Middle frontal gyrus (tissue), 1 donor: ENCODE data around the gene APOBR.
"Not testable (repeated sequence)": the region's sequence is repeated elsewhere in the genome, so short reads cannot be mapped to it uniquely, and the experiment has no call there.

ENCODE experiments used
- DNase-seq: peaks from one replicate; pipeline ENCODE4 v3.0.0-alpha.2; 2015; ENCODE audit warnings: low spot score; ENCODE audit errors: extremely low spot score

APOBR gene

GRCh38 chr16:28527100-28527785 is 32.8 kb downstream of the APOBR start:
- not testable (repeated sequence) for DNase-seq

- DNase-seq: no peak
Measured at GRCh38 chr16:28527985-28528384, 33.5 kb downstream of the APOBR start.

- no peak for DNase-seq
Measured at GRCh38 chr16:28528463-28528867, 34.0 kb downstream of the APOBR start.

- DNase-seq: no peak
Measured at GRCh38 chr16:28529124-28529523, 34.7 kb downstream of the APOBR start.

- no peak for DNase-seq
Measured at GRCh38 chr16:28531777-28532744, 37.6 kb downstream of the APOBR start.

- DNase-seq: no peak
Measured at GRCh38 chr16:28532940-28533647, 38.7 kb downstream of the APOBR start.

GRCh38 chr16:28534542-28535373 is 40.3 kb downstream of the APOBR start:
- no peak for DNase-seq

GRCh38 chr16:28537076-28537475 is 42.6 kb downstream of the APOBR start:
- no peak for DNase-seq

- DNase-seq: no peak
Measured at GRCh38 chr16:28537964-28538732, 43.7 kb downstream of the APOBR start.

- DNase-seq: peak; percentile 3
Measured at GRCh38 chr16:28538733-28539596, 44.5 kb downstream of the APOBR start, which contains the start of gene NUPR1. Gene NUPR1 (minus strand): TSS chr16:28538974. CDS start chr16:28538907, 67 bp downstream.

- DNase-seq: no peak
Measured at GRCh38 chr16:28540346-28540745, 45.9 kb downstream of the APOBR start.

GRCh38 chr16:28542646-28543045 is 48.2 kb downstream of the APOBR start:
- DNase-seq: no peak

- no peak for DNase-seq
Measured at GRCh38 chr16:28543072-28543471, 48.6 kb downstream of the APOBR start.

- DNase-seq: no peak
Measured at GRCh38 chr16:28544998-28545397, 50.6 kb downstream of the APOBR start.

GRCh38 chr16:28545964-28546363 is 51.5 kb downstream of the APOBR start:
- DNase-seq: not testable (repeated sequence)

- no peak for DNase-seq
Measured at GRCh38 chr16:28546626-28547025, 52.2 kb downstream of the APOBR start.

- no peak for DNase-seq
Measured at GRCh38 chr16:28548306-28548802, 53.9 kb downstream of the APOBR start.
